Measurements from ENCODE around the gene CCDC85A. TPM values are rescaled to one million over a fixed set of nuclear protein-coding genes. Genes with fewer than 3 reads are reported as not detected.

Gene CCDC85A
- total and polyA plus RNA-seq, 2 experiments from 2014 or later: 0.21 to 0.24 TPM

GRCh38 chr2:56266761-56267414 lies 83.1 kb downstream of the CCDC85A start (continued):
- TF ChIP-seq ZNF462 (CRISPR knock-in tag; IDR thresholded peaks at IDR 0.05): no peak
- TF ChIP-seq, protein P1, sequence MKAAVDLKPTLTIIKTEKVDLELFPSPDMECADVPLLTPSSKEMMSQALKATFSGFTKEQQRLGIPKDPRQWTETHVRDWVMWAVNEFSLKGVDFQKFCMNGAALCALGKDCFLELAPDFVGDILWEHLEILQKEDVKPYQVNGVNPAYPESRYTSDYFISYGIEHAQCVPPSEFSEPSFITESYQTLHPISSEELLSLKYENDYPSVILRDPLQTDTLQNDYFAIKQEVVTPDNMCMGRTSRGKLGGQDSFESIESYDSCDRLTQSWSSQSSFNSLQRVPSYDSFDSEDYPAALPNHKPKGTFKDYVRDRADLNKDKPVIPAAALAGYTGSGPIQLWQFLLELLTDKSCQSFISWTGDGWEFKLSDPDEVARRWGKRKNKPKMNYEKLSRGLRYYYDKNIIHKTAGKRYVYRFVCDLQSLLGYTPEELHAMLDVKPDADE (IDR thresholded peaks at IDR 0.05): no peak
- no peak for TF ChIP-seq POLR2AphosphoS5 (IDR thresholded peaks at IDR 0.05; ENCODE audit: low read depth)
- no peak for TF ChIP-seq STAT1 (IDR thresholded peaks at IDR 0.05; ENCODE audit: unreplicated experiment)
- no peak for TF ChIP-seq EZH2 (IDR thresholded peaks at IDR 0.05; ENCODE audit: low read depth, unreplicated experiment)
- no peak for TF ChIP-seq ZNF114 (CRISPR knock-in tag; IDR thresholded peaks at IDR 0.05)
- TF ChIP-seq JUNB (IDR thresholded peaks at IDR 0.05; ENCODE audit: unreplicated experiment): no peak

DNA sequence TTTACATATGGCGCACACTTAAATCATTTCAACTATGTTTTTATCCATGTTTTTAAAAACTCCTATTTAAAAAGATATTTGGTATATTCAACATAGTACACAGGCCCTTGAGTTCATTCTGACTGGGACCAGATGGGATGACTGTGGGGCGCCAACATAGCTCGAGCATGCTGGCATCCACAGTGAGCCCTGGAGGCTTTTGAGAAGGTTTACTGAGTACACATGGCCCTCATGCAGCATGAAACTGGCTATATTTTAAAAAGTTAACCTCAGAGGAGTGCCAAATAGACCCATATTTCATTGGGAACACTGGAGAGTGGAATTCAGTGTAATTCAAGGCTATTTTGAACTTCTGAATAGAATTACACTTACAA lies 83.6 kb downstream of the CCDC85A start:
- no peak overlapping the region for H3K27ac ChIP-seq (ENCODE audit: low read depth)
- no peaks in the 10 kb centered on the region for H4K20me1 ChIP-seq (replicated peaks; ENCODE audit: insufficient read depth)
- H3K9me3 Mint-ChIP-seq: no peaks in the 10 kb centered on the region
- H3K79me2 ChIP-seq (replicated peaks; ENCODE audit: insufficient read depth): no peaks in the 10 kb centered on the region
- H3K36me3 ChIP-seq (ENCODE audit: insufficient read depth): no peaks in the 10 kb centered on the region
- H3K27ac Mint-ChIP-seq: no peak overlapping the region
- no peak overlapping the region for H3K4me3 ChIP-seq
- no peak for DNase-seq (ENCODE audit: low spot score)
- H3K27me3 Mint-ChIP-seq (ENCODE audit: insufficient read depth, low read depth, poor library complexity): peaks cover 2% of the 10 kb centered on the region
- H3K4me2 ChIP-seq: no peak overlapping the region
- H3K4me3 Mint-ChIP-seq: no peak overlapping the region
- peaks cover 7% of the 10 kb centered on the region for H3K4me1 Mint-ChIP-seq
- no peak for ATAC-seq
- H3K27me3 ChIP-seq (ENCODE audit: insufficient read depth): no peaks in the 10 kb centered on the region
- no peaks in the 10 kb centered on the region for H3F3A ChIP-seq (replicated peaks; ENCODE audit: low read depth)
- no peak overlapping the region for H2AFZ ChIP-seq
- peaks cover 4% of the 10 kb centered on the region for H3K4me1 ChIP-seq (ENCODE audit: insufficient read depth)
- no peaks in the 10 kb centered on the region for H3K9me2 ChIP-seq (ENCODE audit: insufficient read depth)
- no peaks in the 10 kb centered on the region for H3K36me3 Mint-ChIP-seq (ENCODE audit: low read depth)
- no peak for TF ChIP-seq CREB1 (CRISPR knock-in tag; IDR thresholded peaks at IDR 0.05; ENCODE audit: low read depth)
- TF ChIP-seq, protein P2, sequence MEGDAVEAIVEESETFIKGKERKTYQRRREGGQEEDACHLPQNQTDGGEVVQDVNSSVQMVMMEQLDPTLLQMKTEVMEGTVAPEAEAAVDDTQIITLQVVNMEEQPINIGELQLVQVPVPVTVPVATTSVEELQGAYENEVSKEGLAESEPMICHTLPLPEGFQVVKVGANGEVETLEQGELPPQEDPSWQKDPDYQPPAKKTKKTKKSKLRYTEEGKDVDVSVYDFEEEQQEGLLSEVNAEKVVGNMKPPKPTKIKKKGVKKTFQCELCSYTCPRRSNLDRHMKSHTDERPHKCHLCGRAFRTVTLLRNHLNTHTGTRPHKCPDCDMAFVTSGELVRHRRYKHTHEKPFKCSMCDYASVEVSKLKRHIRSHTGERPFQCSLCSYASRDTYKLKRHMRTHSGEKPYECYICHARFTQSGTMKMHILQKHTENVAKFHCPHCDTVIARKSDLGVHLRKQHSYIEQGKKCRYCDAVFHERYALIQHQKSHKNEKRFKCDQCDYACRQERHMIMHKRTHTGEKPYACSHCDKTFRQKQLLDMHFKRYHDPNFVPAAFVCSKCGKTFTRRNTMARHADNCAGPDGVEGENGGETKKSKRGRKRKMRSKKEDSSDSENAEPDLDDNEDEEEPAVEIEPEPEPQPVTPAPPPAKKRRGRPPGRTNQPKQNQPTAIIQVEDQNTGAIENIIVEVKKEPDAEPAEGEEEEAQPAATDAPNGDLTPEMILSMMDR (conservative IDR thresholded peaks at IDR 0.05; ENCODE audit: low read depth in 2 of 2): no peak
- TF ChIP-seq JUNB (IDR thresholded peaks at IDR 0.05; ENCODE audit: unreplicated experiment): no peak
- no peak for TF ChIP-seq ZNF114 (CRISPR knock-in tag; IDR thresholded peaks at IDR 0.05)

Data from GM23338 (cell line).